Measurements from ENCODE around the gene TOPBP1.

DNA sequence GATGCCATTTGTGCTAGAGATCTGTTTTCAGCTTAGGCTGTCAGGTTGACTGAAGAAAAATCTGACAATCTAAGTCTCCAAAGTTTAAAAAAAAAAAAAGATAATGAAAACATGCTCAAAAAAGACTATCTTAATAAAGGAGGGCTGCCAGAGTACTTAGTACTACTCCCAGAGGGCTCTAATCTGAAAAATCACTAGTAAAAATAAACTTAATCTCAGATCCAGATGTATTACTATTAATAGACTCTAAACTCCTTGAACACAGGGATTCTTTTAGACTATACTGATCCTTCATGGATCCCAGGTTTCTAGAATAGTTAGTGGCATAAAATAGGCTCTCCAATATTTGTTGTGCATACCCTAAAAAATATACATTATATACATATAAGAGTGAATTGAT, 34.0 kb downstream of the TOPBP1 start:
- TF ChIP-seq, protein P1, sequence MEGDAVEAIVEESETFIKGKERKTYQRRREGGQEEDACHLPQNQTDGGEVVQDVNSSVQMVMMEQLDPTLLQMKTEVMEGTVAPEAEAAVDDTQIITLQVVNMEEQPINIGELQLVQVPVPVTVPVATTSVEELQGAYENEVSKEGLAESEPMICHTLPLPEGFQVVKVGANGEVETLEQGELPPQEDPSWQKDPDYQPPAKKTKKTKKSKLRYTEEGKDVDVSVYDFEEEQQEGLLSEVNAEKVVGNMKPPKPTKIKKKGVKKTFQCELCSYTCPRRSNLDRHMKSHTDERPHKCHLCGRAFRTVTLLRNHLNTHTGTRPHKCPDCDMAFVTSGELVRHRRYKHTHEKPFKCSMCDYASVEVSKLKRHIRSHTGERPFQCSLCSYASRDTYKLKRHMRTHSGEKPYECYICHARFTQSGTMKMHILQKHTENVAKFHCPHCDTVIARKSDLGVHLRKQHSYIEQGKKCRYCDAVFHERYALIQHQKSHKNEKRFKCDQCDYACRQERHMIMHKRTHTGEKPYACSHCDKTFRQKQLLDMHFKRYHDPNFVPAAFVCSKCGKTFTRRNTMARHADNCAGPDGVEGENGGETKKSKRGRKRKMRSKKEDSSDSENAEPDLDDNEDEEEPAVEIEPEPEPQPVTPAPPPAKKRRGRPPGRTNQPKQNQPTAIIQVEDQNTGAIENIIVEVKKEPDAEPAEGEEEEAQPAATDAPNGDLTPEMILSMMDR (IDR thresholded peaks at IDR 0.05; ENCODE audit: borderline replicate concordance, extremely low read depth, low read length, poor library complexity, severe bottlenecking) = no peak
- TF ChIP-seq EZH2 (IDR thresholded peaks at IDR 0.05; ENCODE audit: borderline replicate concordance, low read depth, low read length, severe bottlenecking) = no peak

All from DND-41 (cell line).